ENCODE results near the gene BICC1. TPM values are rescaled to one million over a fixed set of nuclear protein-coding genes. Genes with fewer than 3 reads are reported as not detected.

BICC1 gene
- total and polyA plus RNA-seq, 4 donors, result 0.82 to 6.1 (median 4.5) TPM

DNA sequence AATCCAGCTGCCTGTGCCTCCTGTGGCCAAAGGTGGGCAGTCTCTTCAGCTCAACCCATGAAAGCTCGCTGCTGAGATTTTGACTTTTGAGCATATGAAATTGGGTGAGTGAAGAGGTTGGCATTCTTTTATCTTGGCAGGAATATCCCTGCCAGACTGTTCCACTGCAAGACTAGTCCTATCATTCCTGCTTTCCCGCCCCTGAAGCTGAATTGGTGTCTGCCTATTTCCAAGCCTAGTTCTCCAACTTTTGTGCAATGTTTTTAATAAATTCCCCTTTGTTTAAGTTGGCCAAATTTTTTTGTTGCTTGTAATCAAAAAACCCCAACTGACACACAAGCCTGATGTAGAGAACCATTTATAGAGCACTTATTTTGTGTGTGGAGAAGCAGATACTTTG, 34.8 kb upstream of the BICC1 start:
- Histone ChIP-seq H3K9ac (ENCODE audit: low read depth in 1 of 2, low read length in 2 of 2) (no peak overlapping the region), H3K27me3 (ENCODE audit: control insufficient read depth in 4 of 4, insufficient read depth in 4 of 4, low read length in 3 of 4) (no peaks in the 10 kb centered on the region), H3K27ac (ENCODE audit: low read depth in 1 of 2, low read length in 2 of 2) (no peak overlapping the region), H3K4me3 (ENCODE audit: low read depth in 1 of 3, low read length in 3 of 3) (no peak overlapping the region), H3K36me3 (ENCODE audit: control insufficient read depth in 4 of 4, insufficient read depth in 3 of 4, low read depth in 1 of 4, low read length in 3 of 4) (no peaks in the 10 kb centered on the region), H3K4me1 (ENCODE audit: control insufficient read depth in 4 of 4, insufficient read depth in 4 of 4, low read length in 3 of 4) (peaks cover 0 to 6% (median 0%) of the 10 kb centered on the region in 4 donors), H3K9me3 (ENCODE audit: control insufficient read depth in 4 of 4, low read length in 3 of 4) (no peaks in the 10 kb centered on the region)
- WGBS, result 92% methylated on average over 2 of the region's 2 CpGs
- no peak for DNase-seq (ENCODE audit: low spot score)
- TF ChIP-seq JUND (IDR thresholded peaks at IDR 0.05) (no peak), HNF4A (conservative IDR thresholded peaks at IDR 0.05) (no peak), RAD21 (IDR thresholded peaks at IDR 0.05) (no peak), SP1 (IDR thresholded peaks at IDR 0.05) (no peak)
- TF ChIP-seq, protein P1, sequence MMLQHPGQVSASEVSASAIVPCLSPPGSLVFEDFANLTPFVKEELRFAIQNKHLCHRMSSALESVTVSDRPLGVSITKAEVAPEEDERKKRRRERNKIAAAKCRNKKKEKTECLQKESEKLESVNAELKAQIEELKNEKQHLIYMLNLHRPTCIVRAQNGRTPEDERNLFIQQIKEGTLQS (IDR thresholded peaks at IDR 0.05), result no peak

DNA sequence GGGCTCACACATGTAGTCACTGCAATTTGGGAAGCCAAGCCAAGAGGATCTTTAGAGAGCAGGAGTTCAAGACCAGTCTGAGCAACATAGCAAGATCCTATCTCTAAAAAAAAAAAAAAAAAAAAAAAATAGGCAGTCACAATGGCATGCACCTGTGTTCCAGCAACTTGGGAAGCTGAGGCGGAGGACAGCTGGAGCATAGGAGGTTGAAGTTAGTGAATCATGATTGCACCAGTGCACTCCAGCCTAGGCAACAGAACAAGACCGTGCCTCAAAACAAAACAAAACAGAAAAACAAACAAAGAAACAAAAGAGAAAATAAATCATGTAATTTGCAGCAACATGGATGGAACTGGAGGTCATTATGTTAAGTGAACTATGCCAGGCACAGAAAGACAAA, 33.6 kb upstream of the BICC1 start:
- TF ChIP-seq HNF4A (conservative IDR thresholded peaks at IDR 0.05) (no peak), GABPA (IDR thresholded peaks at IDR 0.05 in 1 of 2, conservative IDR thresholded peaks at IDR 0.05 in 1 of 2) (no peak), HNF4G (IDR thresholded peaks at IDR 0.05) (no peak), RAD21 (IDR thresholded peaks at IDR 0.05) (no peak), FOXA2 (IDR thresholded peaks at IDR 0.05) (no peak), ZBTB33 (IDR thresholded peaks at IDR 0.05) (no peak), EGR1 (IDR thresholded peaks at IDR 0.05; ENCODE audit: low read depth in 2 of 2) (no peak), FOXA1 (IDR thresholded peaks at IDR 0.05) (no peak), YY1 (IDR thresholded peaks at IDR 0.05) (no peak), SP1 (IDR thresholded peaks at IDR 0.05) (no peak), NR2F2 (IDR thresholded peaks at IDR 0.05) (no peak), JUND (IDR thresholded peaks at IDR 0.05) (no peak), CTCF (IDR thresholded peaks at IDR 0.05; ENCODE audit: low read depth, low read length, missing input control) (no peak), TAF1 (conservative IDR thresholded peaks at IDR 0.05) (no peak), RXRA (IDR thresholded peaks at IDR 0.05) (no peak)
- TF ChIP-seq, protein P2, sequence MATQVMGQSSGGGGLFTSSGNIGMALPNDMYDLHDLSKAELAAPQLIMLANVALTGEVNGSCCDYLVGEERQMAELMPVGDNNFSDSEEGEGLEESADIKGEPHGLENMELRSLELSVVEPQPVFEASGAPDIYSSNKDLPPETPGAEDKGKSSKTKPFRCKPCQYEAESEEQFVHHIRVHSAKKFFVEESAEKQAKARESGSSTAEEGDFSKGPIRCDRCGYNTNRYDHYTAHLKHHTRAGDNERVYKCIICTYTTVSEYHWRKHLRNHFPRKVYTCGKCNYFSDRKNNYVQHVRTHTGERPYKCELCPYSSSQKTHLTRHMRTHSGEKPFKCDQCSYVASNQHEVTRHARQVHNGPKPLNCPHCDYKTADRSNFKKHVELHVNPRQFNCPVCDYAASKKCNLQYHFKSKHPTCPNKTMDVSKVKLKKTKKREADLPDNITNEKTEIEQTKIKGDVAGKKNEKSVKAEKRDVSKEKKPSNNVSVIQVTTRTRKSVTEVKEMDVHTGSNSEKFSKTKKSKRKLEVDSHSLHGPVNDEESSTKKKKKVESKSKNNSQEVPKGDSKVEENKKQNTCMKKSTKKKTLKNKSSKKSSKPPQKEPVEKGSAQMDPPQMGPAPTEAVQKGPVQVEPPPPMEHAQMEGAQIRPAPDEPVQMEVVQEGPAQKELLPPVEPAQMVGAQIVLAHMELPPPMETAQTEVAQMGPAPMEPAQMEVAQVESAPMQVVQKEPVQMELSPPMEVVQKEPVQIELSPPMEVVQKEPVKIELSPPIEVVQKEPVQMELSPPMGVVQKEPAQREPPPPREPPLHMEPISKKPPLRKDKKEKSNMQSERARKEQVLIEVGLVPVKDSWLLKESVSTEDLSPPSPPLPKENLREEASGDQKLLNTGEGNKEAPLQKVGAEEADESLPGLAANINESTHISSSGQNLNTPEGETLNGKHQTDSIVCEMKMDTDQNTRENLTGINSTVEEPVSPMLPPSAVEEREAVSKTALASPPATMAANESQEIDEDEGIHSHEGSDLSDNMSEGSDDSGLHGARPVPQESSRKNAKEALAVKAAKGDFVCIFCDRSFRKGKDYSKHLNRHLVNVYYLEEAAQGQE (IDR thresholded peaks at IDR 0.05), result no peak
- TF ChIP-seq, protein P1 (IDR thresholded peaks at IDR 0.05), result no peak
- TF ChIP-seq, protein P3, sequence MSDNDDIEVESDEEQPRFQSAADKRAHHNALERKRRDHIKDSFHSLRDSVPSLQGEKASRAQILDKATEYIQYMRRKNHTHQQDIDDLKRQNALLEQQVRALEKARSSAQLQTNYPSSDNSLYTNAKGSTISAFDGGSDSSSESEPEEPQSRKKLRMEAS (IDR thresholded peaks at IDR 0.05), result no peak
- no peak overlapping the region for H3K27ac ChIP-seq (ENCODE audit: low read depth in 1 of 2, low read length in 2 of 2)
- H3K27me3 ChIP-seq (ENCODE audit: control insufficient read depth in 4 of 4, insufficient read depth in 4 of 4, low read length in 3 of 4), result no peaks in the 10 kb centered on the region
- no peaks in the 10 kb centered on the region for H3K36me3 ChIP-seq (ENCODE audit: control insufficient read depth in 4 of 4, insufficient read depth in 3 of 4, low read depth in 1 of 4, low read length in 3 of 4)
- peaks cover 0 to 6% (median 0%) of the 10 kb centered on the region in 4 donors for H3K4me1 ChIP-seq (ENCODE audit: control insufficient read depth in 4 of 4, insufficient read depth in 4 of 4, low read length in 3 of 4)
- no peak overlapping the region for H3K4me3 ChIP-seq (ENCODE audit: low read depth in 1 of 3, low read length in 3 of 3)
- H3K9ac ChIP-seq (ENCODE audit: low read depth in 1 of 2, low read length in 2 of 2), result no peak overlapping the region
- no peaks in the 10 kb centered on the region for H3K9me3 ChIP-seq (ENCODE audit: control insufficient read depth in 4 of 4, low read length in 3 of 4)
- 67% methylated on average over 2 of the region's 2 CpGs for WGBS
- DNase-seq (ENCODE audit: low spot score), result no peak

All from liver (tissue), 9 donors.